MM.1S (cell line): ENCODE results near the gene NDUFAF3.

Source experiments
- EZH2 ChIP-seq: fragments of 300-600 bp; sonication (generic); optimal IDR thresholded peaks from 2 replicates; pipeline ENCODE3; 2017; ENCODE audit warnings: low read depth, mild to moderate bottlenecking, antibody characterized with exemption, low read length, mixed read lengths
- TF ChIP-seq, protein P1 (sequence below): fragments of 300-600 bp; sonication (generic); IDR thresholded peaks from 2 replicates; pipeline ENCODE4 v1.5.1; 2016; ENCODE audit warnings: antibody characterized with exemption, low read length, mixed read lengths

DNA sequence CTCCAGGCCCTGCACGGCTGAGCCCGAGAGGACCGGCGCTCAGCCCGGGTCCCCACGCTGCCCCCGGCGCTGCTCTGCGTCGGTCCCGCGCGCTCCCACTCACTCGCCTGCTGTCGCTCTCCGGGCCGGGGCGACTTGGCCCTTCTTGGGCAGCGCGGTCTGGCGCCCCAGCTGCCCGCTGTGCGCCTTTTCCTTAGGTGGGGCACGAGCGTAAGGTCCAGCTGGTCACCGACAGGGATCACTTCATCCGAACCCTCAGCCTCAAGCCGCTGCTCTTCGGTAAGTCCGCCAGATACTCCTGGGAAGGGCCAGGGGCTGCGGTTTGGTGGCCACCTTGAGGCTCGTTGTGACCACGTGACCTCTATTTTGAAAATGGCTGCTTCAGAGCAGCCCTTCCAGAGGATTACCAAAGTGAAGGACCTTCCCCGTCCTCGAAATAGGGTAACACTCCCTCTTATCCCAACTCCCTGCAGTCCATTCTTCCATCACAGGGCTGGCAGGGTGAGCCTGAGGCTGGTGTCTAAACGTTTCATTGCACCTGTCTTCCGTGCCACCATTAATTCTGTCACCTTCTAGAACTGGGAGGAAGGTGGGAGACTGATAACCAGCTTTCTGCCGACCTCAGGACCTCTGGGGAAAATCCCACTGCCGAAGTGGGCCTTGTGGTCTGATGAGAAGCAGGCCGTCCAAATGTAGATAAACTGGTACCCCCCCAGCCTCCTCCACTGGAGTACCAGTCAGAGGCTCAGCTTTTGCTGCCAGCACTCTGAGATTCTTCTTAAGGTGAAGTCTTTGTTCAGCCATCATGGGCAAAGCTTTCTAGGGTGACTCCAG is 31.1 kb upstream of the NDUFAF3 start:
- TF ChIP-seq, protein P1, sequence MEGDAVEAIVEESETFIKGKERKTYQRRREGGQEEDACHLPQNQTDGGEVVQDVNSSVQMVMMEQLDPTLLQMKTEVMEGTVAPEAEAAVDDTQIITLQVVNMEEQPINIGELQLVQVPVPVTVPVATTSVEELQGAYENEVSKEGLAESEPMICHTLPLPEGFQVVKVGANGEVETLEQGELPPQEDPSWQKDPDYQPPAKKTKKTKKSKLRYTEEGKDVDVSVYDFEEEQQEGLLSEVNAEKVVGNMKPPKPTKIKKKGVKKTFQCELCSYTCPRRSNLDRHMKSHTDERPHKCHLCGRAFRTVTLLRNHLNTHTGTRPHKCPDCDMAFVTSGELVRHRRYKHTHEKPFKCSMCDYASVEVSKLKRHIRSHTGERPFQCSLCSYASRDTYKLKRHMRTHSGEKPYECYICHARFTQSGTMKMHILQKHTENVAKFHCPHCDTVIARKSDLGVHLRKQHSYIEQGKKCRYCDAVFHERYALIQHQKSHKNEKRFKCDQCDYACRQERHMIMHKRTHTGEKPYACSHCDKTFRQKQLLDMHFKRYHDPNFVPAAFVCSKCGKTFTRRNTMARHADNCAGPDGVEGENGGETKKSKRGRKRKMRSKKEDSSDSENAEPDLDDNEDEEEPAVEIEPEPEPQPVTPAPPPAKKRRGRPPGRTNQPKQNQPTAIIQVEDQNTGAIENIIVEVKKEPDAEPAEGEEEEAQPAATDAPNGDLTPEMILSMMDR, result no peak
- no peak for TF ChIP-seq EZH2
